ENCODE results near the gene ANKFN1.

DNA sequence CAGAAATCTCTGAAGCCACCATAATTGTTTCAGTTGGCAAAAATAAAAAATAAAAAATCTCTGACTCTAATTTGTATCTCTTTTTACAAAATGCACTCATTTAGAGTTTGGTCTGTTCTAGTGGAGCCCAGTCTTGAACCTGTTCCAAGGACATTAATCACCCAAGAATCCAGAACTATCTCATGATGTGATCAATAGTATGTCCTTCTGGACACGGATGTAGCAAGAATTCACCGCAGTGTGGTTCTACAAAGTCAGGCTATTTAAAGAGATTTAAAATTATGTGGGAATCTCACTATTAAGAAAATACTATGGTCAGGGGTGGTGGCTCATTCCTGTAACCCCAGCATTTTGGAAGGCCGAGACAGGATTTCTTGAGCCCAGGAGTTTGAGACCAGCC, 21.8 kb upstream of the ANKFN1 start:
- TF ChIP-seq GATA2 (IDR thresholded peaks at IDR 0.05; ENCODE audit: low read depth, low read length) (no peak), GATA3 (IDR thresholded peaks at IDR 0.05; ENCODE audit: low read depth, low read length) (no peak)

All from SH-SY5Y (cell line).